Ishikawa (cell line): ENCODE measurements around the gene RREB1.

Experiments used
- EGR1 ChIP-seq: IDR thresholded peaks from 2 replicates; pipeline ENCODE4 v1.6.1; 2012
- EP300 ChIP-seq: IDR thresholded peaks from 2 replicates; pipeline ENCODE4 v1.6.1; 2012; ENCODE audit warnings: borderline replicate concordance
- FOXM1 ChIP-seq: IDR thresholded peaks from 2 replicates; pipeline ENCODE4 v1.6.1; 2012; ENCODE audit warnings: low read depth, borderline replicate concordance
- REST ChIP-seq: IDR thresholded peaks from 2 replicates; pipeline ENCODE4 v1.6.1; 2012; ENCODE audit warnings: low read depth, mild to moderate bottlenecking

- TF ChIP-seq EGR1 (no peak), REST (no peak), FOXM1 (no peak), EP300 (no peak)
Observed at GRCh38 chr6:7170117-7170732, 62.5 kb downstream of the RREB1 start.
